ENCODE data around the gene LIFR.

Gene LIFR

GRCh38 chr5:38426986-38427950 lies 129.2 kb downstream of the LIFR start (continued):
- 0 out of 2 replicates have a peak, but pooled peaks have one; percentile 28 for TF ChIP-seq ZEB2 (tag by site-specific recombination; IDR thresholded peaks at IDR 0.05)

- CTCF ChIA-PET: interaction anchor here (0.7 to 2.1 kb wide), 9 partner anchors 9 to 1013 kb away, joined by 3 to 14 read pairs (median 3); no protein-coding TSS in a partner anchor
- Histone ChIP-seq H3K4me1 (ENCODE audit: control insufficient read depth, insufficient read depth, low read length) (peaks cover 15% of the 10 kb centered on the region; the same call in 1 of the 2 replicates), H3K4me3 (ENCODE audit: low read depth, low read length) (no peak overlapping the region), H3K36me3 (ENCODE audit: control insufficient read depth in 2 of 2, insufficient read depth in 1 of 2, low read length in 2 of 2) (no peaks in the 10 kb centered on the region), H3K9me3 (ENCODE audit: control insufficient read depth, insufficient read depth, low read depth, low read length) (no peaks in the 10 kb centered on the region), H3K27ac (ENCODE audit: extremely low read depth, low read depth, low read length) (no peak overlapping the region; the same call in 1 of the 2 replicates)
- POLR2A ChIA-PET: interaction anchor here (1.5 kb wide), 1 partner anchor 15 kb away, joined by 3 read pairs; no protein-coding TSS in a partner anchor
- TF ChIP-seq PATZ1 (tag by site-specific recombination; IDR thresholded peaks at IDR 0.05) (0 out of 2 replicates have a peak, but pooled peaks have one; percentile 21), OVOL3 (tag by site-specific recombination; IDR thresholded peaks at IDR 0.05) (no peak), ZNF335 (tag by site-specific recombination; conservative IDR thresholded peaks at IDR 0.05) (0 out of 2 replicates have a peak, but pooled peaks have one; percentile 1), SP7 (tag by site-specific recombination; IDR thresholded peaks at IDR 0.05) (peak; percentile 27; the same call in 1 of the 2 replicates), ZBTB20 (tag by site-specific recombination; IDR thresholded peaks at IDR 0.05) (peak; percentile 63; the same call in 1 of the 2 replicates), ZNF324 (tag by site-specific recombination; IDR thresholded peaks at IDR 0.05) (no peak), ZBTB10 (tag by site-specific recombination; IDR thresholded peaks at IDR 0.05) (peak; percentile 53; the same call in 1 of the 2 replicates), PRDM10 (tag by site-specific recombination; IDR thresholded peaks at IDR 0.05) (peak; percentile 99), ZNF398 (tag by site-specific recombination; IDR thresholded peaks at IDR 0.05) (peak; percentile 54), ZNF692 (tag by site-specific recombination; IDR thresholded peaks at IDR 0.05) (0 out of 2 replicates have a peak, but pooled peaks have one; percentile 15), ZNF518A (tag by site-specific recombination; conservative IDR thresholded peaks at IDR 0.05; ENCODE audit: low read depth) (0 out of 2 replicates have a peak, but pooled peaks have one; percentile 20), GFI1B (tag by site-specific recombination; IDR thresholded peaks at IDR 0.05) (peak; percentile 65; the same call in 1 of the 2 replicates), OSR2 (tag by site-specific recombination; IDR thresholded peaks at IDR 0.05) (no peak), ZBTB48 (tag by site-specific recombination; IDR thresholded peaks at IDR 0.05) (peak; percentile 84; the same call in 1 of the 2 replicates)
These were observed 130.0 kb downstream of the LIFR start for GRCh38 chr5:38426490-38426889.
